GM13977 (cell line): ENCODE measurements around the gene CCDC88B.
"Not testable (repeated sequence)": the region's sequence is repeated elsewhere in the genome, so short reads cannot be mapped to it uniquely, and the experiment has no call there.

Experiments
- DNase-seq: peaks from one replicate; pipeline ENCODE4 v3.0.0; 2012; ENCODE audit warnings: low spot score
- CTCF ChIP-seq: IDR thresholded peaks from 2 replicates; pipeline ENCODE4 v1.5.1; 2012; ENCODE audit warnings: mild to moderate bottlenecking, control low read depth; ENCODE audit not compliant: insufficient read depth; ENCODE audit errors: extremely low read depth, missing control alignments
- in situ Hi-C: fragments of 300-500 bp; cut with MboI; formaldehyde crosslinking; loops from one replicate; pipeline ENCODE4 v1.12.0; 2022; ENCODE audit warnings: low sequenced_read_pairs, low pct_unique_long_range_greater_than_20kb, mixed read lengths, inconsistent platforms; ENCODE audit not compliant: unreplicated experiment

CCDC88B gene

GRCh38 chr11:64318766-64319761, 20.9 kb upstream of the CCDC88B start:
- in situ Hi-C loops = no loop called here
- DNase-seq = no peak
- no peak for TF ChIP-seq CTCF

- no peak for DNase-seq
- in situ Hi-C loops = no loop called here
- TF ChIP-seq CTCF = no peak
These were observed 19.4 kb upstream of the CCDC88B start for GRCh38 chr11:64320556-64320955.

- no peak for TF ChIP-seq CTCF
- in situ Hi-C loops = no loop called here
- no peak for DNase-seq
These were observed 19.0 kb upstream of the CCDC88B start for GRCh38 chr11:64321026-64321425.

- TF ChIP-seq CTCF = no peak
- in situ Hi-C loops = no loop called here
- no peak for DNase-seq
These were observed 18.5 kb upstream of the CCDC88B start for GRCh38 chr11:64321533-64321932.

- no peak for DNase-seq
- in situ Hi-C loops = no loop called here
- no peak for TF ChIP-seq CTCF
These were observed 17.1 kb upstream of the CCDC88B start for GRCh38 chr11:64322925-64323260.

- DNase-seq = no peak
- in situ Hi-C loops = no loop called here
- TF ChIP-seq CTCF = no peak
These were observed 16.6 kb upstream of the CCDC88B start for GRCh38 chr11:64323373-64323772.

GRCh38 chr11:64323984-64324383, 16.0 kb upstream of the CCDC88B start:
- DNase-seq, in situ Hi-C loops: not testable (repeated sequence)
